Measurements from ENCODE around the gene KIAA1755. TPM values are rescaled to one million over a fixed set of nuclear protein-coding genes. Genes with fewer than 3 reads are reported as not detected.

Gene KIAA1755
- total and polyA plus RNA-seq, 2 donors (not counting 1 experiment from before 2014, with no cell fraction given): not detected

DNA sequence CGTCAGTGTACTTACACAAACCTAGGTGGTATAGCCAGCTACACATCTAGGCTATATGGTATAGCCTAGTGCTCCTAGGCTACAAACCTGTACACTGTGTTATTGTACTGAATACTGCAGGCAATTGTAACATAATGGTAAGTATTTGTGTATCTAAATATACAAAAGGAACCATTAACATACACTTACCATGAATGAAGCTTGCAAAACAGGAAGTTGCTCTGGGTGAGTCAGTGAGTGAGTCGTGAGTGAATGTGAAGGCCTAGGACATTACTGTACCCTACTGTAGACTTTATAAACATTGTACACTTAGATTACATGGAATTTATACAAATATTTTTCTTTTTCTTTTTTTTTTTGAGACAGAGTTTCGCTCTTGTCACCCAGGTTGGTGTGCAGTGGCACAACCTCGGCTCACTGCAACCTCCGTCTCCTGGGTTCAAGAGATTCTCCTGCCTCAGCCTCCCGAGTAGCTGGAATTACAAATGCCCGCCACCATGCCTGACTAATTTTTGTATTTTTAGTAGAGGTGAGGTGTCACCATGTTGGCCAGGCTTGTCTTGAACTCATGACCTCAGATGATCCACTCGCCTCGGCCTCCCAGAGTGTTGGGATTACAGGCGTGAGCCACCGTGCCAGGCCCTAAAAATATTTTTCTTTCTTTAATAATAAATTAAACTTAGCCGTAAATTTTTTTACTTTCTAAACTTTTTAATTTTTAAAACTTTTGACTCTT is 15.4 kb upstream of the KIAA1755 start:
- Histone ChIP-seq H3K27ac (ENCODE audit: low read length in 2 of 2) (no peak overlapping the region), H3K4me1 (ENCODE audit: control insufficient read depth in 2 of 2, insufficient read depth in 2 of 2, low read length in 2 of 2) (no peaks in the 10 kb centered on the region), H3K4me3 (ENCODE audit: control extremely low read depth in 1 of 5, extremely low read depth in 1 of 5, insufficient read depth in 1 of 5, low read depth in 2 of 5, low read length in 4 of 5) (no peak overlapping the region), H3K4me2 (replicated peaks; ENCODE audit: low read depth, low read length, poor library complexity, severe bottlenecking) (no peak overlapping the region), H3K9me3 (ENCODE audit: control extremely low read depth in 1 of 3, control insufficient read depth in 2 of 3, insufficient read depth in 1 of 3, low read length in 2 of 3) (peaks cover 0 to 3% (median 0%) of the 10 kb centered on the region in 3 donors), H4K20me1 (ENCODE audit: control insufficient read depth, insufficient read depth, low read length, poor library complexity, severe bottlenecking) (no peaks in the 10 kb centered on the region), H3K27me3 (replicated peaks in 1 of 4; ENCODE audit: control extremely low read depth in 1 of 4, control insufficient read depth in 3 of 4, insufficient read depth in 4 of 4, low read length in 3 of 4) (no peaks in the 10 kb centered on the region), H3K36me3 (replicated peaks in 1 of 2; ENCODE audit: control extremely low read depth in 1 of 2, control insufficient read depth in 1 of 2, extremely low read depth in 1 of 2, insufficient read depth in 2 of 2, low read length in 1 of 2) (no peaks in the 10 kb centered on the region), H3K79me2 (ENCODE audit: control insufficient read depth, insufficient read depth, low read length) (no peaks in the 10 kb centered on the region), H3K9ac (ENCODE audit: low read length) (no peak overlapping the region), H2AFZ (ENCODE audit: insufficient read depth, low read depth, low read length, poor library complexity, severe bottlenecking) (no peak overlapping the region)
- DNase-seq: no peak
- ATAC-seq (ENCODE audit: low read depth): no peak
- H3K9me3 Mint-ChIP-seq (ENCODE audit: insufficient read depth): no peaks in the 10 kb centered on the region
- no peak for TF ChIP-seq EZH2 (IDR thresholded peaks at IDR 0.05; ENCODE audit: borderline replicate concordance, insufficient read depth, low read depth, low read length, poor library complexity, severe bottlenecking)
- TF ChIP-seq, protein P1, sequence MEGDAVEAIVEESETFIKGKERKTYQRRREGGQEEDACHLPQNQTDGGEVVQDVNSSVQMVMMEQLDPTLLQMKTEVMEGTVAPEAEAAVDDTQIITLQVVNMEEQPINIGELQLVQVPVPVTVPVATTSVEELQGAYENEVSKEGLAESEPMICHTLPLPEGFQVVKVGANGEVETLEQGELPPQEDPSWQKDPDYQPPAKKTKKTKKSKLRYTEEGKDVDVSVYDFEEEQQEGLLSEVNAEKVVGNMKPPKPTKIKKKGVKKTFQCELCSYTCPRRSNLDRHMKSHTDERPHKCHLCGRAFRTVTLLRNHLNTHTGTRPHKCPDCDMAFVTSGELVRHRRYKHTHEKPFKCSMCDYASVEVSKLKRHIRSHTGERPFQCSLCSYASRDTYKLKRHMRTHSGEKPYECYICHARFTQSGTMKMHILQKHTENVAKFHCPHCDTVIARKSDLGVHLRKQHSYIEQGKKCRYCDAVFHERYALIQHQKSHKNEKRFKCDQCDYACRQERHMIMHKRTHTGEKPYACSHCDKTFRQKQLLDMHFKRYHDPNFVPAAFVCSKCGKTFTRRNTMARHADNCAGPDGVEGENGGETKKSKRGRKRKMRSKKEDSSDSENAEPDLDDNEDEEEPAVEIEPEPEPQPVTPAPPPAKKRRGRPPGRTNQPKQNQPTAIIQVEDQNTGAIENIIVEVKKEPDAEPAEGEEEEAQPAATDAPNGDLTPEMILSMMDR (IDR thresholded peaks at IDR 0.05): no peak
- no peak overlapping the region for H3K27ac Mint-ChIP-seq
- intact Hi-C loops (cut with micrococcal nuclease): no loop called here
- POLR2A ChIA-PET: no interaction called here
- no peak overlapping the region for H3K4me3 Mint-ChIP-seq
- CTCF ChIA-PET: no interaction called here
- peaks cover 20% of the 10 kb centered on the region for H3K27me3 Mint-ChIP-seq
- 80% methylated on average over 1 of the region's 12 CpGs for WGBS (ENCODE audit: insufficient coverage)
- H3K4me1 Mint-ChIP-seq: no peaks in the 10 kb centered on the region

DNA sequence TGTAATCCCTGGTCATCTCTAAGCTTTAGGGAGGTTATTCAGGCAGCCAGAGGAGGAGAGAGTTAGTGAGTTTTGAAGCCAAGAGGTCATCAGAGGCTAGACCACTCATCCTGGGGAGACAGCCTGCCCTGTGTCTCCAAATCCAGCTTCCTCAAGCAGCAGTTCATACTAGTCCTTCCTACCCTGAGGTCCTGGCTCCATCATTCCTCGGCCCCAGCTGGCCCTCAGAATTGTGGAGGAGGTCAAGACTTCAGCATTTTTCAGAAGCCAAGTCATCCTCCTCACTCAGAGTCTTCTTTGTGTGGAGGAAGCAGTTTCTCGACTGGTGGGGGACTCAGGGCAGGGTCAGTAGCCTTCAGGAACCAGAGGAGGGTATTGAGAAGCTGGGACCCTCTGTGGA is 12.4 kb upstream of the KIAA1755 start:
- Histone ChIP-seq H3K9ac (ENCODE audit: low read length) (no peak overlapping the region), H3K79me2 (ENCODE audit: control insufficient read depth, insufficient read depth, low read length) (no peaks in the 10 kb centered on the region), H2AFZ (ENCODE audit: insufficient read depth, low read depth, low read length, poor library complexity, severe bottlenecking) (no peak overlapping the region), H3K4me2 (replicated peaks; ENCODE audit: low read depth, low read length, poor library complexity, severe bottlenecking) (no peak overlapping the region), H3K9me3 (ENCODE audit: control extremely low read depth in 1 of 3, control insufficient read depth in 2 of 3, insufficient read depth in 1 of 3, low read length in 2 of 3) (peaks cover 0 to 6% (median 0%) of the 10 kb centered on the region in 3 donors), H3K36me3 (replicated peaks in 1 of 2; ENCODE audit: control extremely low read depth in 1 of 2, control insufficient read depth in 1 of 2, extremely low read depth in 1 of 2, insufficient read depth in 2 of 2, low read length in 1 of 2) (no peaks in the 10 kb centered on the region), H3K27me3 (replicated peaks in 1 of 4; ENCODE audit: control extremely low read depth in 1 of 4, control insufficient read depth in 3 of 4, insufficient read depth in 4 of 4, low read length in 3 of 4) (peaks cover 0 to 3% (median 0%) of the 10 kb centered on the region in 4 experiments), H3K4me3 (ENCODE audit: control extremely low read depth in 1 of 5, extremely low read depth in 1 of 5, insufficient read depth in 1 of 5, low read depth in 2 of 5, low read length in 4 of 5) (no peak overlapping the region), H3K4me1 (ENCODE audit: control insufficient read depth in 2 of 2, insufficient read depth in 2 of 2, low read length in 2 of 2) (no peaks in the 10 kb centered on the region), H3K27ac (ENCODE audit: low read length in 2 of 2) (no peak overlapping the region), H4K20me1 (ENCODE audit: control insufficient read depth, insufficient read depth, low read length, poor library complexity, severe bottlenecking) (no peaks in the 10 kb centered on the region)
- Mint-ChIP-seq H3K9me3 (ENCODE audit: insufficient read depth) (no peaks in the 10 kb centered on the region), H3K4me1 (no peaks in the 10 kb centered on the region), H3K27me3 (peaks cover 22% of the 10 kb centered on the region), H3K4me3 (no peak overlapping the region), H3K27ac (no peak overlapping the region)
- POLR2A ChIA-PET: no interaction called here
- intact Hi-C loops (cut with micrococcal nuclease): no loop called here
- no CpG with 5 or more reads among the region's 2 CpGs for WGBS (ENCODE audit: insufficient coverage)
- DNase-seq (no peak), ATAC-seq (ENCODE audit: low read depth) (no peak)
- CTCF ChIA-PET: no interaction called here
- no peak for TF ChIP-seq EZH2 (IDR thresholded peaks at IDR 0.05; ENCODE audit: borderline replicate concordance, insufficient read depth, low read depth, low read length, poor library complexity, severe bottlenecking)
- TF ChIP-seq, protein P1 (IDR thresholded peaks at IDR 0.05): no peak
